Astrocyte of the cerebellum (primary cell): ENCODE measurements around the gene PLPPR4.
"Not testable (repeated sequence)": the region's sequence is repeated elsewhere in the genome, so short reads cannot be mapped to it uniquely, and the experiment has no call there.

Experiments used
- DNase-seq: peaks from one replicate; pipeline ENCODE4 v3.0.0-alpha.2; 2011; ENCODE audit warnings: low read depth
- H3K4me3 ChIP-seq: 2 replicates; pipeline ENCODE4 v1.5.1; 2011; ENCODE audit warnings: mild to moderate bottlenecking, low read depth, low read length, moderate library complexity
- CTCF ChIP-seq: IDR thresholded peaks from 2 replicates; pipeline ENCODE4 v1.5.1; 2012; ENCODE audit warnings: low read length, low read depth, moderate library complexity, mild to moderate bottlenecking; ENCODE audit errors: missing control alignments
- in situ Hi-C: cut with HindIII; loops from 2 replicates; pipeline ENCODE4 v1.10.0; 2017; ENCODE audit warnings: low sequenced_read_pairs

Gene PLPPR4

DNA sequence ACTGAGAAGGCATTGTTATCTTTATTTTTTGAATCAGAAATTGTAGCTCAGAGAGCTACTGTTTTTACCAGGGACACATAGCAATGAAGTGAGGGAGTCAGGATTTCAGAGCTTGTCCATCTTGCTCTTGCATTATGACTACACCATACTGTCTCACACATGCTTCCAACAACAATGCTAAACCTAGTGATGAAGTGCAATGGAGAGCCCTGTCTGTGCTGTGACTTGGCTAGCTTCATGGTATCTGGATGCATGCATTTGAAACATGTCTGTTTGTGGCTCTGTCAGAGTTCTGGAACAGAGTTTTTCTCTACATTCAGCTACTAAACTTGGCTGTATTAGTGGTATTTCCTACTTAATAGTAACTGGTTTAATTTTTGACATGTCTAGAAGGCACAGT lies 7.0 kb downstream of the PLPPR4 start:
- DNase-seq, result no peak
- H3K4me3 ChIP-seq, result no peak overlapping the region
- TF ChIP-seq CTCF, result no peak
- in situ Hi-C loops, result no loop called here

DNA sequence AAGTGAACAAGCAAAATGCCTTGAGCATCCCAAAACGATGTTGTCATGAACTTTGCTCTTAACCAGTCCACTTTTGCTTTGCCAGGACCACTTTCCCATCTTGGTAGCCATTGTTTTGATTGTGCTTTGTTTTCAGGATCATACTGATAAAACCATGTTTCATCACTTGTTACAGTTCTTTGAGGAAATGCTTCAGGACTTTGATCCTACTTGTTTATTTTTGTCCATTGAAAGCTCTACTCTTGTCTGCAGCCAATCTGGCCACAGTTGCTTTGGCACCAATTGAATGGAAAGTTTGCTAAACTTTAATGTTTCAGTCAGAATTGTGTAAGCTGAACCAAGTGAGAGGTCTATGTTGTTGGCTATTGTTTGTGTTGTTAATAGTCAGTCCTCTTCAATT lies 12.8 kb downstream of the PLPPR4 start:
- DNase-seq, result no peak
- H3K4me3 ChIP-seq, result no peak overlapping the region
- TF ChIP-seq CTCF, result no peak
- in situ Hi-C loops, result no loop called here

GRCh38 chr1:99279525-99279924 lies 15.2 kb downstream of the PLPPR4 start:
- DNase-seq, result no peak
- H3K4me3 ChIP-seq, result no peak overlapping the region
- no peak for TF ChIP-seq CTCF
- in situ Hi-C loops, result no loop called here

- H3K4me3 ChIP-seq, result no peak overlapping the region
- in situ Hi-C loops, result no loop called here
- DNase-seq, result no peak
- TF ChIP-seq CTCF, result no peak
These were observed 16.8 kb downstream of the PLPPR4 start for GRCh38 chr1:99281105-99281504.

DNA sequence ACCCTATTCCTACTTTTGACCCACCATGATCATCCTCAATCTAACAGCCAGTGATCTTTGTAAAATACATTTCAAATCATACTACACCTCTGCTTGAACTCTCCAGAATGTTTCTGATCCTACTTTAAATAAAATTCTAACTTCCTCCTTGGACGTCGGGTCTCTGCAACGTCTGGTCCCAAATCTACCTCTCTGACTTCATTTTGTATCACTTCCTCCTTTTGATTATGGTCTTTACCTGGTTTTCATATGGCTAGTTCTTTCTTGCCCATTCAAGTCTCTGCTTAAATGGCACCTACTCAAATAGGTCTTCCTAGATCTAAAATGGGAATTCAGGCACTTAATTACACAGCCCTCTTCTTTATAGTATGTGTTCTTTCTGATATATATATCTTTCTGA lies 18.2 kb downstream of the PLPPR4 start:
- H3K4me3 ChIP-seq, result no peak overlapping the region
- in situ Hi-C loops, result no loop called here
- no peak for TF ChIP-seq CTCF
- DNase-seq, result no peak

- DNase-seq, in situ Hi-C loops, H3K4me3 ChIP-seq: not testable (repeated sequence)
These were observed 19.2 kb downstream of the PLPPR4 start for GRCh38 chr1:99283521-99283920.

DNA sequence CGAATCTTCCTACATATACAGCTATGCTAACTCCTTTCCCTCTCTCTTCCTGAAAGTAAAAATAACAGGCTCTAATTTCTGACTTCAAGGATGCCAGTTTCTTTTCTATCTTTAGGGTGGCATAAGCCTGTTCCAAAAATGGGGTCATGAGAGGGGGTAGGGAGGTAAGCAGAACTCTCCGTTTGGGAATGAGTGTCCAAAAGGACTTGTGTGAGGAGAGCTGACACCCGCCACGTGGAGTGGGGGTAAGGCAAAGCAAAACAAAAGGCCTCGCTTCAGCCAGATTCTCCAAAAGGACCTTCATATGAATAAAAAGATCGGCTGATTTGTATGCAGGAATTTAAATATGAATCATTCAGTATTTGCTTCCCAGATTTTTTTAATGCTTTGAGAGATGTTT lies 28.6 kb downstream of the PLPPR4 start:
- in situ Hi-C loops, result no loop called here
- TF ChIP-seq CTCF, result no peak
- H3K4me3 ChIP-seq, result no peak overlapping the region
- peak; percentile 19 for DNase-seq
